ENCODE data around the gene TXNDC17.
"Not testable (repeated sequence)": the region's sequence is repeated elsewhere in the genome, so short reads cannot be mapped to it uniquely, and the experiment has no call there.

GRCh38 chr17:6691958-6692357 lies 51.1 kb downstream of the TXNDC17 start:
- not testable (repeated sequence) for TF ChIP-seq CTCF (IDR thresholded peaks at IDR 0.05); POLR2A (IDR thresholded peaks at IDR 0.05; ENCODE audit: low read depth)
